ENCODE results near the gene RNLS. TPM values are rescaled to one million over a fixed set of nuclear protein-coding genes. Genes with fewer than 3 reads are reported as not detected.
A peak's percentile ranks its signal among the peaks of the same experiment; 100 is the strongest.

The RNLS gene
- total RNA-seq, 2 experiments from 2014 or later: 0.95 to 2.7 TPM

DNA sequence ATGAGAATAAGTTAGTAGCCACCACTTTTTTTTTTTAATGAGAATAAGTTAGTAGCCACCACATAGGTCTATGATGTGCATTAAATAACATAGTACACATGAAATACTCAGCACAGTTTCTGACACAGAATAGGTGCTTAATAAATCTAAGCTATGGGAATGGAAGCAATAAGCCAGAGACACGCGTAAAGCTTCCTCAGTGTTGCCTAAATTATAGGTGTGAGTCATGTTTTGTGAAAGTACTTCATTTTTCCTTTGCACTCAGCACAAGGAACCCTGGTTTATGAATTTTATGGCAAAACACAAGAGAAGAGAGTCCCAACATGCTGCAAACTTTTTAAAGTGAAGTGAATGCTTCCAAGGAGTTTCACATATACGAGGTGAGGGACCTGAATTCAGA is 267.4 kb downstream of the RNLS start:
- POLR2A ChIA-PET: no interaction called here

DNA sequence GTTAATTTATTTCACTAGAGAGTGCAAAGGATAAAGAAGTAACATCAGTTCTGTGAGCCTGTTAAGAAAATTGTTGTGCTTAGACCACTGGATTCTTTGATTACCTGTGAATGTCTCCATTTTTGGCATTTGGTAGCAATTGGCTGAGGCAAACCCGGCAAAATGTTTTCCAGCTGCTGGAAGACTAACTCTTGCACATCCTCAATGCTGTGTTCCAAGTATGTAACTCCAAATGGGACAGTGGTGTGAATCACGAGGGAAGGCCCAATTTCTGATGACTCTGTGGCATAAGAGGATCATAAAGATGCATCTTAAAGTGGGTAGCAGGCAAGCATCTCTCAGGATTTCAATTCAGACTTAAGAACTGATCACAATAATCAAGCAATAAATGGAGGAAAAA is 268.8 kb downstream of the RNLS start:
- POLR2A ChIA-PET: no interaction called here
- H3K27me3 Mint-ChIP-seq: no peaks in the 10 kb centered on the region
- Histone ChIP-seq H3K27me3 (ENCODE audit: control insufficient read depth in 1 of 2, insufficient read depth in 2 of 2, low read length in 2 of 2) (no peaks in the 10 kb centered on the region), H3K27ac (ENCODE audit: low read depth in 1 of 2, low read length in 2 of 2) (no peak overlapping the region), H3K9me3 (ENCODE audit: control insufficient read depth in 1 of 2, insufficient read depth in 1 of 2, low read length in 2 of 2) (peaks cover 9 to 11% of the 10 kb centered on the region in 2 experiments), H3K36me3 (ENCODE audit: insufficient read depth, low read length) (no peaks in the 10 kb centered on the region), H3K4me1 (ENCODE audit: insufficient read depth, low read length) (no peaks in the 10 kb centered on the region), H3K4me3 (ENCODE audit: low read length) (no peak overlapping the region)
- intact Hi-C loops (cut with DNase I, micrococcal nuclease): no loop called here
- no peak overlapping the region for H3K27ac Mint-ChIP-seq
- CTCF ChIA-PET: no interaction called here
- no peak overlapping the region for H3K4me3 Mint-ChIP-seq
- no peak for TF ChIP-seq CTCF (IDR thresholded peaks at IDR 0.05)
- no peak for DNase-seq
- peaks cover 3% of the 10 kb centered on the region for H3K9me3 Mint-ChIP-seq
- H3K36me3 Mint-ChIP-seq (ENCODE audit: low read depth): peaks cover 6% of the 10 kb centered on the region
- H3K4me1 Mint-ChIP-seq (ENCODE audit: low read depth): peaks cover 5% of the 10 kb centered on the region
- no peak for ATAC-seq (ENCODE audit: poor library complexity)

More for the DNA sequence above, 267.4 kb downstream of the RNLS start:
- H3K27ac Mint-ChIP-seq: no peak overlapping the region
- H3K36me3 Mint-ChIP-seq (ENCODE audit: low read depth): peaks cover 20% of the 10 kb centered on the region
- DNase-seq (peak in 1 of 14 experiments; percentile 3), ATAC-seq (ENCODE audit: poor library complexity) (no peak)
- peaks cover 11 to 23% of the 10 kb centered on the region in 2 experiments for H3K9me3 ChIP-seq (ENCODE audit: control insufficient read depth in 1 of 2, insufficient read depth in 1 of 2, low read length in 2 of 2)
- peaks cover 11% of the 10 kb centered on the region for H3K9me3 Mint-ChIP-seq
- H3K4me3 ChIP-seq (ENCODE audit: low read length): no peak overlapping the region
- no peaks in the 10 kb centered on the region for H3K4me1 ChIP-seq (ENCODE audit: insufficient read depth, low read length)
- TF ChIP-seq CTCF (IDR thresholded peaks at IDR 0.05): no peak
- CTCF ChIA-PET: no interaction called here
- H3K4me3 Mint-ChIP-seq: no peak overlapping the region
- H3K27ac ChIP-seq (ENCODE audit: low read depth in 1 of 2, low read length in 2 of 2): no peak overlapping the region
- peaks cover 5% of the 10 kb centered on the region for H3K4me1 Mint-ChIP-seq (ENCODE audit: low read depth)
- intact Hi-C loops (cut with DNase I, micrococcal nuclease): no loop called here
- H3K27me3 ChIP-seq (ENCODE audit: control insufficient read depth in 1 of 2, insufficient read depth in 2 of 2, low read length in 2 of 2): no peaks in the 10 kb centered on the region
- no peaks in the 10 kb centered on the region for H3K27me3 Mint-ChIP-seq
- H3K36me3 ChIP-seq (ENCODE audit: insufficient read depth, low read length): no peaks in the 10 kb centered on the region

DNA sequence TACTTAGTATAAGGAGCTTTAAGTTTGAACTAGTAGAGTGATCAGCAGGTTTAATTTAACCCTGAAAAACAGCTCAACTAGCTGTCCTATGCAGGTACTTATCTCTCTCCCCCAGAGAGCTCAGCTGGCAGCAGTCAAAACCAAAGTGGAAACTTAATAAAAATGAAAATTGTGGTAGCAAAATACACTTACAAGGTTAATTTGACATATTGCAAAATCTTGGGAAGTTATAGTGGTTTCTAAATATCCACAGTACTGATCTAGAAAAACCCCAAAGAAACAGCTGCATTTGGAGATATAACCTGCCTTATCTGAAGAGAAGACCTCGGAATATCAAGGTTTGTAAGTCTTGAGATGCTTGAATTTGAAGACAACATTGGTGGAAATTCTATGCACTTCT is 269.2 kb downstream of the RNLS start:
- Mint-ChIP-seq H3K27me3 (no peaks in the 10 kb centered on the region), H3K4me3 (no peak overlapping the region), H3K4me1 (ENCODE audit: low read depth) (peaks cover 5% of the 10 kb centered on the region), H3K9me3 (peaks cover under 1% of the 10 kb centered on the region), H3K27ac (no peak overlapping the region), H3K36me3 (ENCODE audit: low read depth) (peaks cover 2% of the 10 kb centered on the region)
- H3K36me3 ChIP-seq (ENCODE audit: insufficient read depth, low read length): no peaks in the 10 kb centered on the region
- POLR2A ChIA-PET: no interaction called here
- intact Hi-C loops (cut with DNase I, micrococcal nuclease): no loop called here
- no peak for TF ChIP-seq CTCF (IDR thresholded peaks at IDR 0.05)
- H3K4me1 ChIP-seq (ENCODE audit: insufficient read depth, low read length): no peaks in the 10 kb centered on the region
- CTCF ChIA-PET: no interaction called here
- H3K27ac ChIP-seq (ENCODE audit: low read depth in 1 of 2, low read length in 2 of 2): no peak overlapping the region
- DNase-seq (no peak), ATAC-seq (ENCODE audit: poor library complexity) (no peak)
- H3K27me3 ChIP-seq (ENCODE audit: control insufficient read depth in 1 of 2, insufficient read depth in 2 of 2, low read length in 2 of 2): no peaks in the 10 kb centered on the region
- no peak overlapping the region for H3K4me3 ChIP-seq (ENCODE audit: low read length)
- H3K9me3 ChIP-seq (ENCODE audit: control insufficient read depth in 1 of 2, insufficient read depth in 1 of 2, low read length in 2 of 2): peaks cover 4 to 11% of the 10 kb centered on the region in 2 experiments

All from CD4-positive, alpha-beta T cell (primary cell).